CD4-positive, alpha-beta T cell (primary cell): ENCODE data around the gene TACC3. TPM values are rescaled to one million over a fixed set of nuclear protein-coding genes. Genes with fewer than 3 reads are reported as not detected.
"Not testable (repeated sequence)": the region's sequence is repeated elsewhere in the genome, so short reads cannot be mapped to it uniquely, and the experiment has no call there.

Source experiments
- ATAC-seq: fragments of 200-7000 bp; cut with Tn5 transposase; one replicate; pipeline ENCODE4 v1.10.0; 2022; ENCODE audit warnings: mild to moderate bottlenecking; ENCODE audit not compliant: poor library complexity
- CTCF ChIA-PET: fragments of 350-600 bp; sonication (Branson Sonifier 250); formaldehyde crosslinking; loops from one replicate; lab custom pipeline; 2021; ENCODE audit warnings: antibody characterized with exemption, inconsistent platforms; lab: Charles Lee
- POLR2A ChIA-PET: fragments of 350-600 bp; sonication (Branson Sonifier 250); formaldehyde crosslinking; loops from one replicate; lab custom pipeline; 2021; ENCODE audit warnings: antibody characterized with exemption, inconsistent platforms; lab: Charles Lee
- DNase-seq, 14 experiments: peaks; one replicate each; pipeline ENCODE4 v3.0.0-alpha.2; 2013 to 2020; ENCODE audit warnings: mixed read lengths in 2 of 14
- H3K27ac ChIP-seq, 2 donors: one replicate each; pipeline versions ENCODE4 v1.5.1 to v1.7.0; 2013; ENCODE audit warnings: low read length in 2 of 2, low read depth in 1 of 2, mild to moderate bottlenecking in 1 of 2
- H3K27me3 ChIP-seq, 2 experiments: 1 replicate in 1 of 2; 2 replicates in 1 of 2; pipeline versions ENCODE4 v1.6.1 to v1.7.0; 2013; ENCODE audit warnings: low read length in 2 of 2, control low read depth in 1 of 2, mild to moderate bottlenecking in 1 of 2, moderate library complexity in 1 of 2; ENCODE audit not compliant: insufficient read depth in 2 of 2, control insufficient read depth in 1 of 2
- H3K36me3 ChIP-seq: one replicate; pipeline ENCODE4 v1.6.1; 2013; ENCODE audit warnings: low read length, control low read depth; ENCODE audit not compliant: insufficient read depth
- H3K4me1 ChIP-seq: one replicate; pipeline ENCODE4 v1.6.1; 2013; ENCODE audit warnings: low read length, control low read depth; ENCODE audit not compliant: insufficient read depth
- H3K4me3 ChIP-seq: one replicate; pipeline ENCODE4 v1.5.1; 2013; ENCODE audit warnings: mild to moderate bottlenecking, low read length, moderate library complexity
- H3K9me3 ChIP-seq, 2 experiments: 1 replicate in 1 of 2; 2 replicates in 1 of 2; pipeline versions ENCODE4 v1.6.1 to v1.7.0; 2013; ENCODE audit warnings: low read length in 2 of 2, mild to moderate bottlenecking in 2 of 2, control low read depth in 1 of 2, moderate library complexity in 1 of 2; ENCODE audit not compliant: control insufficient read depth in 1 of 2, insufficient read depth in 1 of 2
- H3K27ac Mint-ChIP-seq: one replicate; pipeline ENCODE4 v1.8.0; 2020; ENCODE audit warnings: mixed read lengths
- H3K27me3 Mint-ChIP-seq: one replicate; pipeline ENCODE4 v1.8.0; 2021; ENCODE audit warnings: mixed read lengths
- H3K36me3 Mint-ChIP-seq: one replicate; pipeline ENCODE4 v1.8.0; 2021; ENCODE audit warnings: low read depth, mixed read lengths
- H3K4me1 Mint-ChIP-seq: one replicate; pipeline ENCODE4 v1.8.0; 2021; ENCODE audit warnings: low read depth, mixed read lengths
- H3K4me3 Mint-ChIP-seq: one replicate; pipeline ENCODE4 v1.8.0; 2020; ENCODE audit warnings: mild to moderate bottlenecking, mixed read lengths
- H3K9me3 Mint-ChIP-seq: one replicate; pipeline ENCODE4 v1.8.0; 2020; ENCODE audit warnings: mixed read lengths
- intact Hi-C, 2 experiments: fragments of 100-400 bp; cut with DNase I in 1 of 2; cut with micrococcal nuclease in 1 of 2; formaldehyde crosslinking; loops; one replicate each; pipeline versions ENCODE4 v1.15.1 to v1.9.0; 2023 to 2025; cut with DNase I, micrococcal nuclease
- total RNA-seq, 174 experiments: library from RNA in 2 of 174; stranded (reverse) in 2 of 174; gene quantifications; one replicate each; pipeline ENCODE4 v1.2.3 and lab custom pipeline; 2021 to 2026
- TF ChIP-seq, protein P1 (sequence below): fragments of 200-600 bp; IDR thresholded peaks from one replicate; pipeline ENCODE4 v1.8.0; 2022; ENCODE audit warnings: antibody characterized with exemption, mild to moderate bottlenecking

TACC3 gene
- total RNA-seq, 2 experiments from 2014 or later = 123 TPM

DNA sequence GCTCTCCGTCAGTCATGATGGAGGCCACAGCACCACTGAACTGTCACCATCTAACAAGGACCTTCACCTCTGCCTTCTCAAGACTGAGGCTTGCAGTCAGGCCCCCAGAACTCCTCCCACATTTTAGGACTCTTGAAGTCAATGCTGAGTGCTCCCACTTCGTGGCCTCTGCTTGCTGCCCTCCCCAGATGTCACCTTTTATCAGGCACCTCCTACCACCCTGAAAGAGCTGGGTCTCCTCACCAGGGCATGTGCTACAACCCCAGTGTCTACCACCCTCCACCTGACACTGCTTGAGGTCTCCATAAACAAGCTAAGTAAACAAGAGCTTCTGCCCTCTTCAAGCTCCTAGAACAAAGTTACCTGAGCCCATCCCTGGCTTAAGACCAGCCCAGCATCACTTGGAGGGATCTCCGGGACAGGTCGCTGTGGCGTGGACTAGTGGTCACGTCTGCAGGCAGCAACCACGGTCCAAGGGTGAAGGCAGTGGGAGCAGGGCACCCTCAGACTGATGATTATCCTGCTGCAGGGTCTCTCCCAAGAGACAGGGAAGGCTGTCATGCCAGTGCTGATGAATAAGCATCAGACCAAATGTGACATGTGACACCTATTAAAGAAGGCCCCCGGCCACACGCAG, 29.5 kb upstream of the TACC3 start:
- Histone ChIP-seq H3K9me3 (no peaks in the 10 kb centered on the region), H3K36me3 (peaks cover 59% of the 10 kb centered on the region), H3K27ac (no peak overlapping the region), H3K4me1 (peaks cover 5% of the 10 kb centered on the region), H3K4me3 (no peak overlapping the region), H3K27me3 (no peaks in the 10 kb centered on the region)
- ATAC-seq (no peak), DNase-seq (no peak)
- H3K4me1 Mint-ChIP-seq = peaks cover 5% of the 10 kb centered on the region
- H3K9me3 Mint-ChIP-seq = no peaks in the 10 kb centered on the region
- POLR2A ChIA-PET = interaction anchor here (1.1 to 7.5 kb wide), 2 partner anchors 20 to 33 kb away, joined by 6 to 128 read pairs; partner anchors contain the start of genes SLBP, TACC3 and TMEM129
- H3K27me3 Mint-ChIP-seq = no peaks in the 10 kb centered on the region
- CTCF ChIA-PET = interaction anchor here (1.9 kb wide), 1 partner anchor 33 kb away, joined by 84 read pairs; no protein-coding TSS in a partner anchor
- H3K27ac Mint-ChIP-seq = no peak overlapping the region
- peaks cover 56% of the 10 kb centered on the region for H3K36me3 Mint-ChIP-seq
- TF ChIP-seq, protein P1, sequence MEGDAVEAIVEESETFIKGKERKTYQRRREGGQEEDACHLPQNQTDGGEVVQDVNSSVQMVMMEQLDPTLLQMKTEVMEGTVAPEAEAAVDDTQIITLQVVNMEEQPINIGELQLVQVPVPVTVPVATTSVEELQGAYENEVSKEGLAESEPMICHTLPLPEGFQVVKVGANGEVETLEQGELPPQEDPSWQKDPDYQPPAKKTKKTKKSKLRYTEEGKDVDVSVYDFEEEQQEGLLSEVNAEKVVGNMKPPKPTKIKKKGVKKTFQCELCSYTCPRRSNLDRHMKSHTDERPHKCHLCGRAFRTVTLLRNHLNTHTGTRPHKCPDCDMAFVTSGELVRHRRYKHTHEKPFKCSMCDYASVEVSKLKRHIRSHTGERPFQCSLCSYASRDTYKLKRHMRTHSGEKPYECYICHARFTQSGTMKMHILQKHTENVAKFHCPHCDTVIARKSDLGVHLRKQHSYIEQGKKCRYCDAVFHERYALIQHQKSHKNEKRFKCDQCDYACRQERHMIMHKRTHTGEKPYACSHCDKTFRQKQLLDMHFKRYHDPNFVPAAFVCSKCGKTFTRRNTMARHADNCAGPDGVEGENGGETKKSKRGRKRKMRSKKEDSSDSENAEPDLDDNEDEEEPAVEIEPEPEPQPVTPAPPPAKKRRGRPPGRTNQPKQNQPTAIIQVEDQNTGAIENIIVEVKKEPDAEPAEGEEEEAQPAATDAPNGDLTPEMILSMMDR = no peak
- no peak overlapping the region for H3K4me3 Mint-ChIP-seq
- intact Hi-C loops = loop anchor here (2.0 to 5.0 kb wide), 3 partner anchors 119 to 315 kb away; partner anchors contain the start of gene NELFA (in 1 of the 2)

DNA sequence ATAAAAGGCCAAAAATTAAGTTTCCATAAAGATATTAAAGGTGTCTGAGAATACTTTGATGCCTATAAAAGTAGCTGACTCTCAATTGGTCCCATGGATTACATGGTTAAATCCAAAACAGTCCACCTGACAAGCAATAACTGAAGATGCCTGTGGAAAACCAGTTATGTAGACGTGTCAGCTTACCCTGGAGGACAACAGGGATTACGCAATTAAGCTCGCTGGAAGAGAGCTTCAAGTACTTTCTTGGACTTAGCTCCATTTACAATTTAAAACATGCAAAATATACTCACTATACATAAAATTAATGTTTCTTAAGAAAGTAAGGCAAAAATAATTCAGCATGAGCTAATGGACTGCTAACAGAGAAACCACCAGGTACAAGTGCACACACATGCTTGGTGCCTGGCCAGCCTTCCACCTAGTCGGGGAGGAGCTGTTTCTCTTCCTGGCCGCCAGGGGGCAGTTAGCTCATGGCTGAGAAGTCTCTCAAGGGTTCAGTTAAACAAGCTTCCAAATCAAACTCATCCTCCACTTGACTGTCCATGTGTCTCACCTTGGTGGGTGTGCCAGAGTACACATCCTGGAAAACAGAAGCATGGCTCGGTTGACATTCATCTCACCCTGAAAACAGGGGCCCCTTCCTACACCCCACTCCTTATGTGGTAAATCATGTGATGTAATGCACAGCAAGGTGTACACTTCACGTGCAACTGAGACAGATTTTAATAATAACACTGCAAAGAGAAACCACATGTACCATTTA, 28.0 kb upstream of the TACC3 start:
- no peaks in the 10 kb centered on the region for H3K9me3 Mint-ChIP-seq
- H3K27me3 Mint-ChIP-seq = no peaks in the 10 kb centered on the region
- H3K36me3 ChIP-seq = peaks cover 67% of the 10 kb centered on the region
- no peaks in the 10 kb centered on the region for H3K9me3 ChIP-seq
- intact Hi-C loops = loop anchor here (1.0 to 5.0 kb wide), 5 partner anchors 19 to 314 kb away; partner anchors contain the start of genes SLBP (in 2 of the 2) and NELFA (in 1 of the 2)
- peak overlapping the region in 1 of 2 donors; percentile 17 for H3K27ac ChIP-seq
- no peak overlapping the region for H3K4me3 Mint-ChIP-seq
- H3K27me3 ChIP-seq = no peaks in the 10 kb centered on the region
- H3K4me1 ChIP-seq = peaks cover 5% of the 10 kb centered on the region
- peak; percentile 63 to 91 (median 75) for DNase-seq
- peak; percentile 93 for ATAC-seq
- H3K4me3 ChIP-seq = no peak overlapping the region
- TF ChIP-seq, protein P1 = peak; percentile 87
- H3K36me3 Mint-ChIP-seq = peaks cover 66% of the 10 kb centered on the region
- ChIA-PET CTCF (interaction anchor here (0.7 to 2.5 kb wide), 14 partner anchors 10 to 340 kb away, joined by 3 to 84 read pairs (median 6); partner anchors contain the start of genes FAM53A, SLBP, TACC3 and TMEM129), POLR2A (interaction anchor here (0.9 to 7.5 kb wide), 8 partner anchors 10 to 163 kb away, joined by 3 to 128 read pairs (median 5); partner anchors contain the start of genes LETM1, SLBP, TACC3 and TMEM129)
- peak overlapping the region; percentile 68 for H3K27ac Mint-ChIP-seq
- H3K4me1 Mint-ChIP-seq = peaks cover 5% of the 10 kb centered on the region

DNA sequence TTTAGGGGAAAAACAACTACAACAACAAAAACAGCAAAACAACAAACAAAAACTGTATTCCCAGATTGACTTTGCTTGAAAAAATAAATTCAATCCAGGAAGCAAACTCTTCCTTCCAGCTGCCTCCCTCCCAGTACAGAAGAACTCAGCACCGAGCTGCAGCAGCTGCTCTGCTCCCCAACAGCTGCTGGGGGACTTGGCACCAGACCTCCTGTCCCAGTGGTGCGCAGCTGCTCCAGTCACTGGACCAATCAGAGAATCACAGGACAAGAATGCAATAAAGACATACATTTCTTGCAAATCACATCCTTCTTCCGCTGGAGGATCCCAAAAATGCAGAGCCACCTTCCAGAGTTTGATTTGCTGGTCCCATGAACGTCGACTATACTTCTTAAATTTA, 25.4 kb upstream of the TACC3 start:
- no peak for ATAC-seq
- POLR2A ChIA-PET = no interaction called here
- TF ChIP-seq, protein P1 = no peak
- Histone ChIP-seq H3K27ac (no peak overlapping the region), H3K4me3 (no peak overlapping the region), H3K9me3 (no peaks in the 10 kb centered on the region), H3K36me3 (peaks cover 84% of the 10 kb centered on the region), H3K4me1 (peaks cover 5% of the 10 kb centered on the region), H3K27me3 (no peaks in the 10 kb centered on the region)
- no peak overlapping the region for H3K4me3 Mint-ChIP-seq
- no peak overlapping the region for H3K27ac Mint-ChIP-seq
- DNase-seq = no peak
- no peaks in the 10 kb centered on the region for H3K27me3 Mint-ChIP-seq
- CTCF ChIA-PET = no interaction called here
- peaks cover 5% of the 10 kb centered on the region for H3K4me1 Mint-ChIP-seq
- no peaks in the 10 kb centered on the region for H3K9me3 Mint-ChIP-seq
- H3K36me3 Mint-ChIP-seq = peaks cover 85% of the 10 kb centered on the region
- intact Hi-C loops = no loop called here

DNA sequence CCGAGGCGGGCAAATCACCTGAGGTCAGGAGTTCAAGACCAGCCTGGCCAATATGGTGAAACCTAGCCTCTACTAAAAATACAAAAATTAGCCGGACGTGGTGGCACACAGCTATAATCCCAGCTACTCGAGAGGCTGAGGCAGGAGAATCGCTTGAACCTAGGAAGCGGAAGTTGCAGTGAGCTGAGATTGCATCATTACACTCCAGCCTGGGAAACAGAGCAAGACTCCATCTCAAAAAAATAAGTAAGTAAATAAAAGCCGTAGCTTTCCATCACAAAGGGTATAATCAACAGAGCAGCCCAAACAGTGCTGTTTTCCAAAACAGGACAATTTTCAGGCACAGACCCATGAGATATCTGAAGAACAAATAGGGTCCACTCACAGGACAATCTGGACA, 19.6 kb upstream of the TACC3 start:
- H3K36me3 Mint-ChIP-seq = peaks cover 88% of the 10 kb centered on the region
- ATAC-seq, H3K27me3 ChIP-seq, H3K4me3 Mint-ChIP-seq, H3K9me3 ChIP-seq, H3K27me3 Mint-ChIP-seq, H3K27ac Mint-ChIP-seq, H3K4me3 ChIP-seq, H3K9me3 Mint-ChIP-seq, intact Hi-C loops, CTCF ChIA-PET, H3K4me1 ChIP-seq, DNase-seq, POLR2A ChIA-PET, H3K27ac ChIP-seq: not testable (repeated sequence)
- peaks cover 31% of the 10 kb centered on the region for H3K4me1 Mint-ChIP-seq
- peaks cover 87% of the 10 kb centered on the region for H3K36me3 ChIP-seq
